Heart left ventricle (tissue), 16 donors: ENCODE measurements around the gene PRKG1. TPM values are rescaled to one million over a fixed set of nuclear protein-coding genes. Genes with fewer than 3 reads are reported as not detected.

Source experiments
- ATAC-seq, 4 donors: fragments of 200-7000 bp; cut with Tn5 transposase; one replicate each; pipeline ENCODE4 v1.9.1; 2020 to 2022; ENCODE audit warnings: moderate library complexity in 4 of 4, mild to moderate bottlenecking in 3 of 4, moderate number of reproducible peaks in 1 of 4
- DNase-seq, 5 donors: peaks; one replicate each; pipeline ENCODE4 v3.0.0-alpha.2; 2020
- H3K27ac ChIP-seq, 12 donors: fragments of 200-600 bp; sonication (generic) in 4 of 12; one replicate each; pipeline versions ENCODE4 v1.5.0 to v1.8.0; 2016 to 2022; ENCODE audit warnings: mild to moderate bottlenecking in 2 of 12
- H3K27me3 ChIP-seq, 9 donors: fragments of 200-600 bp; sonication (generic) in 2 of 9; one replicate each; pipeline versions ENCODE4 v1.5.1 to v1.8.0; 2016 to 2022; ENCODE audit warnings: mild to moderate bottlenecking in 3 of 9
- H3K36me3 ChIP-seq, 9 donors: fragments of 200-600 bp; sonication (generic) in 2 of 9; one replicate each; pipeline versions ENCODE4 v1.5.0 to v1.8.0; 2018 to 2022; ENCODE audit warnings: mild to moderate bottlenecking in 2 of 9
- H3K4me1 ChIP-seq, 12 donors: fragments of 200-600 bp; sonication (generic) in 4 of 12; one replicate each; pipeline versions ENCODE4 v1.5.0 to v1.8.0; 2016 to 2022; ENCODE audit warnings: mild to moderate bottlenecking in 3 of 12
- H3K4me3 ChIP-seq, 12 donors: fragments of 200-600 bp; sonication (generic) in 4 of 12; one replicate each; pipeline versions ENCODE4 v1.5.0 to v1.8.0; 2017 to 2022; ENCODE audit warnings: mild to moderate bottlenecking in 9 of 12, moderate library complexity in 4 of 12
- H3K9me3 ChIP-seq, 12 donors: fragments of 200-600 bp; sonication (generic) in 4 of 12; one replicate each; pipeline versions ENCODE4 v1.5.0 to v1.8.0; 2016 to 2022; ENCODE audit warnings: mild to moderate bottlenecking in 1 of 12
- POLR2A ChIP-seq, 2 donors: fragments of 450-650 bp; IDR thresholded peaks; one replicate each; pipeline ENCODE4 v1.6.1; 2017; ENCODE audit warnings: antibody characterized with exemption in 2 of 2, mild to moderate bottlenecking in 2 of 2, moderate library complexity in 2 of 2
- WGBS, 4 donors: extraction: QIAGEN DNeasy Blood & Tissue Kit in 2 of 4; methylation state at CpG; one replicate each; pipeline versions ENCODE4 v1.1.5 to v1.1.7; 2013 to 2018; 5-methylcytosine and 5-hydroxymethylcytosine counted together
- intact Hi-C, 10 donors: fragments of 100-400 bp; cut with DNase I; formaldehyde crosslinking; loops; one replicate each; pipeline versions ENCODE4 v1.11.1 to v1.14.2; 2022
- polyA plus RNA-seq, 2 donors: library from polyadenylated mRNA; stranded (reverse); fragments of 200-250 nt; gene quantifications; one replicate each; pipeline ENCODE4 v1.2.3, GENCODE V29; 2013
- total RNA-seq, 9 donors: library from RNA; depleted of rRNA in 2 of 9; stranded (reverse); fragments of >200 nt in 2 of 9; fragmentation: NEBNext Ultra II Directional in 3 of 9; extraction: Animal tissue kit (Norgen Biotek cat#: 25700) in 3 of 9; gene quantifications; one replicate each; pipeline versions ENCODE4 v1.1.0 to v1.2.4, GENCODE V29; 2016 to 2023
- TF ChIP-seq, protein P1 (sequence below), 12 donors: fragments of 200-600 bp; sonication (generic) in 4 of 12; IDR thresholded peaks; one replicate each; pipeline versions ENCODE4 v1.5.0 to v1.8.0; 2018 to 2022; ENCODE audit warnings: antibody characterized with exemption in 12 of 12, mild to moderate bottlenecking in 5 of 12
- donor health status: ischemic (EF 13 %, LVEDD 7.1; RV severe dilation, severe dysfunction).
- donor health status: healthy with polysubstance abuse.
- donor health status: DM: no; HTN: yes; CAD: no.
- donor health status: DM: no; HTN: no; CAD: no.
- donor health status: ischemic (EF 25% LVEDD 6.9; RV normal size, moderate dysfunction).
- donor health status: ischemic (EF 25% LVEDD 5.7; RV mildly dilated, moderate dysfunction).
- donor health status: healthy.
- donor health status: DM: yes; HTN: yes; CAD: no.
- donor health status: ischemic (EF 35%, LVEDD 5.7; RV mildly dilated, moderate dysfunction).
- donor health status: nonischemic (EF 11% LVEDD 7.7; RV severe dilation, severe dysfunction).
- donor health status: DM: yes; HTN: yes; CAD: no.
- donor health status: PGD.
- donor health status: ischemic (EF 29% LVEDD 5.4; RV normal size, mild dysfunction).
- donor health status: nonischemic (EF 23%, LVEDD 6.1; RV moderate dilation, normal function).

Gene PRKG1
- total and polyA plus RNA-seq, 11 donors = 5.5 to 37.3 (median 29.3) TPM

DNA sequence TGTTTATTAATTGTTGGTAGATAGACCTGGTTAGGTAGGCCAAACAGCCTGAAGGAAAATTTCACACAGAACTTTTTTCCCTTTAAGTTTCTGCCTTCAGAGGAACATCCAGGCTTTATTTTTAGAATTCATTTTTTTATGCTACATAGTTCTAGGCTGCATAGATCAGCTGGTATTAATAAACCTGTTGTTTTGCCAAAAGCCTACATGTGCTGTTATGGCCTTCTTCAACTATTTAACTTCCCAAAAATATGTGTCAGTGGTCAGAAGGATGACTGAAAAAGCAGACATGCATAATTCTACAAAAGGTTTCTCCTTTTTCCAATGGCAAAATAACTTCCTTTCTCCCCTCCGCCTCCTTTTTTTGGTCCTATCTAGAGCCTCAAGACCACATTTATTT is 936.8 kb downstream of the PRKG1 start:
- no peak overlapping the region for H3K4me3 ChIP-seq
- TF ChIP-seq, protein P1, sequence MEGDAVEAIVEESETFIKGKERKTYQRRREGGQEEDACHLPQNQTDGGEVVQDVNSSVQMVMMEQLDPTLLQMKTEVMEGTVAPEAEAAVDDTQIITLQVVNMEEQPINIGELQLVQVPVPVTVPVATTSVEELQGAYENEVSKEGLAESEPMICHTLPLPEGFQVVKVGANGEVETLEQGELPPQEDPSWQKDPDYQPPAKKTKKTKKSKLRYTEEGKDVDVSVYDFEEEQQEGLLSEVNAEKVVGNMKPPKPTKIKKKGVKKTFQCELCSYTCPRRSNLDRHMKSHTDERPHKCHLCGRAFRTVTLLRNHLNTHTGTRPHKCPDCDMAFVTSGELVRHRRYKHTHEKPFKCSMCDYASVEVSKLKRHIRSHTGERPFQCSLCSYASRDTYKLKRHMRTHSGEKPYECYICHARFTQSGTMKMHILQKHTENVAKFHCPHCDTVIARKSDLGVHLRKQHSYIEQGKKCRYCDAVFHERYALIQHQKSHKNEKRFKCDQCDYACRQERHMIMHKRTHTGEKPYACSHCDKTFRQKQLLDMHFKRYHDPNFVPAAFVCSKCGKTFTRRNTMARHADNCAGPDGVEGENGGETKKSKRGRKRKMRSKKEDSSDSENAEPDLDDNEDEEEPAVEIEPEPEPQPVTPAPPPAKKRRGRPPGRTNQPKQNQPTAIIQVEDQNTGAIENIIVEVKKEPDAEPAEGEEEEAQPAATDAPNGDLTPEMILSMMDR (IDR thresholded peaks at IDR 0.05) = no peak
- no peak for TF ChIP-seq POLR2A (IDR thresholded peaks at IDR 0.05)
- H3K4me1 ChIP-seq = peaks cover 0 to 17% (median 0%) of the 10 kb centered on the region in 12 donors
- WGBS, 4 donors = 90 to 97% (median 91%) methylated on average over 1 of the region's 1 CpG
- intact Hi-C loops = no loop called here
- DNase-seq = no peak
- H3K27me3 ChIP-seq = no peaks in the 10 kb centered on the region
- H3K27ac ChIP-seq = peak overlapping the region in 1 of 12 donors; percentile 31
- H3K36me3 ChIP-seq = no peaks in the 10 kb centered on the region
- H3K9me3 ChIP-seq = peaks cover 0 to 16% (median 0%) of the 10 kb centered on the region in 12 donors
- no peak for ATAC-seq

DNA sequence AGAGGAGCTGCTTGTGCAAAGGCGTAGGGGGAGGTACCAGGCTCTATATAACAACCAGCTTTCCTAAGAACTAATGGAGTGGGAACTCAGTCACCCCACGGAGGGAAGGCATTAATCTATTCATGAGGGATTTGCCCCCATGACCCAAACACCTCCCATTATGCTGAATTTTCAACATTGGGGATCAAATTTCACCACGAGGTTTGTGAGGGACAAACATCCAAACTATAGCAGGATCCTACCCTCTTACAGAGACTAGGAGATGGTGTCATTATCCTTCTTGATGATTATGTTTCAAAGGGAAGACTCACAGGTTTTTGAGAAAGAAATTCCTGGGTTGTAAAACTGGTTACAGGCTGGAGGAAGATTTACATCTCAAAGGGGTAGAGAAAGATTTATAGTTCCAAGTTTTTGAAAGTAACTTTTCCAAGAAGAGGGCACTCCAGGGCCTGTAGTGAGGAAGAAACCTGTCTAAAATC is 944.8 kb downstream of the PRKG1 start:
- ATAC-seq (no peak), DNase-seq (no peak)
- Histone ChIP-seq H3K36me3 (no peaks in the 10 kb centered on the region), H3K4me3 (no peak overlapping the region), H3K4me1 (no peaks in the 10 kb centered on the region), H3K9me3 (peaks cover 0 to 17% (median 0%) of the 10 kb centered on the region in 12 donors), H3K27ac (no peak overlapping the region), H3K27me3 (no peaks in the 10 kb centered on the region)
- TF ChIP-seq POLR2A (IDR thresholded peaks at IDR 0.05) = no peak
- TF ChIP-seq, protein P1 (IDR thresholded peaks at IDR 0.05) = no peak
- 42 to 54% (median 45%) methylated on average over 3 of the region's 3 CpGs for WGBS, 4 donors
- intact Hi-C loops = no loop called here

DNA sequence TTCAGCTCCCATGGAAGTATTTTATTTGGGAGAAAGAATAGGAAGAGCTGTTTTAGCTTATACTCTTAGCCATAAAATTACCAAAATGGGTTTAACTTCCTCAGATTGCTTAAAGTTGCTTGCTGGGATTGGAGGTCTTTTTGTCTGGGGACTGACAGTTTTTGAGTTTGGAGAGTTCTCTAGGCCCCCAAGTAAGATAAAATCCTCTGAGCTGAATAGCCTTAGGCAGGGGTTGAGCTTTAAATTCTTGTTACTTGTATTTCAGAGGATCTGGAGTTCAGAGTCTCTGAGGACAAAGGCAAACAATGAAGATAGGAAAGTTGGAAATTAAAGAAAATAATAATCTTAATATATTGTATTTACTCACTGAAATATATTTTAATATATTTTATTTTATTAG is 945.4 kb downstream of the PRKG1 start:
- Histone ChIP-seq H3K9me3 (peaks cover 0 to 17% (median 0%) of the 10 kb centered on the region in 12 donors), H3K4me3 (no peak overlapping the region), H3K4me1 (no peaks in the 10 kb centered on the region), H3K27me3 (no peaks in the 10 kb centered on the region), H3K27ac (no peak overlapping the region), H3K36me3 (no peaks in the 10 kb centered on the region)
- ATAC-seq (no peak), DNase-seq (no peak)
- intact Hi-C loops = no loop called here
- TF ChIP-seq POLR2A (IDR thresholded peaks at IDR 0.05) = no peak
- TF ChIP-seq, protein P1 (IDR thresholded peaks at IDR 0.05) = no peak

DNA sequence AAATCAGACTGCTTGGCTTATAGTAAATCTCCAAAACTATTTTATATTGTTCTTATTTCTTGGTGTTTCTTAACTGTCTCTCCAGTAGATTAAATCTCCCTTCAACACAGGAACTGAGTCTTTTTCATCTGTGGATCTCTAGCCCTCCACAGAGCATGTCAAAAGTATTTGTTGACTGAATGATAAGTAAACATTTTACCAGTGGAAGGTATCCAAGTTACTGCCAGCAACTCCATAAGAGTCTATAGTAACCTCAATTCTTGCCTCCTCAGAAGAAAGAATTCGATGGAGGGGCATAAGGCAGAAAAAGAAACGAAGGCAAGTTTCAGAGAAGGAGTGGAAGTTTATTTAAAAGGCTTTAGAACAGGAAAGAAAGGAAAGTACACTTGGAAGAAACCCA is 945.9 kb downstream of the PRKG1 start:
- DNase-seq = no peak
- Histone ChIP-seq H3K4me3 (no peak overlapping the region), H3K27ac (no peak overlapping the region), H3K9me3 (peaks cover 0 to 17% (median 0%) of the 10 kb centered on the region in 12 donors), H3K36me3 (no peaks in the 10 kb centered on the region), H3K27me3 (no peaks in the 10 kb centered on the region), H3K4me1 (no peaks in the 10 kb centered on the region)
- 61 to 77% (median 69%) methylated on average over 2 of the region's 2 CpGs for WGBS, 4 donors
- no peak for ATAC-seq
- TF ChIP-seq POLR2A (IDR thresholded peaks at IDR 0.05) = no peak
- TF ChIP-seq, protein P1 (IDR thresholded peaks at IDR 0.05) = no peak
- intact Hi-C loops = no loop called here
